SH-SY5Y (cell line): ENCODE data around the gene SNN.

ENCODE experiments used
- GATA2 ChIP-seq: IDR thresholded peaks from 2 replicates; pipeline ENCODE4 v1.6.1; 2011; ENCODE audit warnings: mild to moderate bottlenecking, low read depth, low read length
- GATA3 ChIP-seq: IDR thresholded peaks from 2 replicates; pipeline ENCODE4 v1.6.1; 2011; ENCODE audit warnings: low read depth, mild to moderate bottlenecking, low read length, moderate library complexity

GRCh38 chr16:11655655-11656054, 12.6 kb upstream of the SNN start:
- TF ChIP-seq GATA3 (no peak), GATA2 (no peak)
